NCI-H774 (cell line): ENCODE data around the gene PDE1A.

ENCODE experiments used
- DNase-seq: peaks from one replicate; lab custom pipeline; 2025; lab: John Stamatoyannopoulos, UW

Gene PDE1A

GRCh38 chr2:182197529-182197928, 229.3 kb downstream of the PDE1A start:
- DNase-seq: no peak

- no peak for DNase-seq
Measured at GRCh38 chr2:182193291-182193690, 233.5 kb downstream of the PDE1A start.

- no peak for DNase-seq
Measured at GRCh38 chr2:182191061-182191460, 235.8 kb downstream of the PDE1A start.

- DNase-seq: no peak
Measured at GRCh38 chr2:182187130-182187529, 239.7 kb downstream of the PDE1A start.

- peak; percentile 42 for DNase-seq
Measured at GRCh38 chr2:182186132-182186735, 240.6 kb downstream of the PDE1A start.

GRCh38 chr2:182182436-182182835, 244.4 kb downstream of the PDE1A start:
- DNase-seq: no peak

- no peak for DNase-seq
Measured at GRCh38 chr2:182181381-182181780, 245.5 kb downstream of the PDE1A start.

- no peak for DNase-seq
Measured at GRCh38 chr2:182179176-182179575, 247.7 kb downstream of the PDE1A start.

GRCh38 chr2:182173944-182174622, 252.8 kb downstream of the PDE1A start:
- DNase-seq: no peak

- no peak for DNase-seq
Measured at GRCh38 chr2:182170341-182170740, 256.5 kb downstream of the PDE1A start.

GRCh38 chr2:182167882-182168281, 259.0 kb downstream of the PDE1A start:
- no peak for DNase-seq

GRCh38 chr2:182166841-182167240, 260.0 kb downstream of the PDE1A start:
- DNase-seq: no peak

- DNase-seq: no peak
Measured at GRCh38 chr2:182166406-182166805, 260.4 kb downstream of the PDE1A start.

- no peak for DNase-seq
Measured at GRCh38 chr2:182165202-182165601, 261.6 kb downstream of the PDE1A start.

- DNase-seq: no peak
Measured at GRCh38 chr2:182164686-182165085, 262.1 kb downstream of the PDE1A start.

GRCh38 chr2:182163878-182164277, 263.0 kb downstream of the PDE1A start:
- no peak for DNase-seq

- DNase-seq: no peak
Measured at GRCh38 chr2:182148344-182148743, 278.5 kb downstream of the PDE1A start.

GRCh38 chr2:182144776-182145165, 282.1 kb downstream of the PDE1A start:
- no peak for DNase-seq

GRCh38 chr2:182144041-182144775, 282.6 kb downstream of the PDE1A start:
- DNase-seq: no peak

- DNase-seq: no peak
Measured at GRCh38 chr2:182142062-182142461, 284.8 kb downstream of the PDE1A start.

GRCh38 chr2:182134201-182134600, 292.6 kb downstream of the PDE1A start:
- DNase-seq: no peak

- no peak for DNase-seq
Measured at GRCh38 chr2:182133195-182133891, 293.5 kb downstream of the PDE1A start.

GRCh38 chr2:182132605-182133004, 294.2 kb downstream of the PDE1A start:
- peak; percentile 6 for DNase-seq
